HFFc6 (cell line): ENCODE data around the gene PROC. TPM values are rescaled to one million over a fixed set of nuclear protein-coding genes. Genes with fewer than 3 reads are reported as not detected.

Experiments used
- DNase-seq: peaks from one replicate; pipeline ENCODE4 v3.0.0-alpha.2; 2018
- H3K27ac Mint-ChIP-seq: 2 replicates; pipeline ENCODE4 v1.8.0; 2020; ENCODE audit warnings: mild to moderate bottlenecking, mixed read lengths
- H3K27me3 Mint-ChIP-seq: 2 replicates; pipeline ENCODE4 v1.8.0; 2021; ENCODE audit warnings: mild to moderate bottlenecking, moderate library complexity, mixed read lengths; ENCODE audit not compliant: insufficient read depth
- H3K36me3 Mint-ChIP-seq: 2 replicates; pipeline ENCODE4 v1.8.0; 2021; ENCODE audit warnings: low read depth, mixed read lengths
- H3K4me1 Mint-ChIP-seq: 2 replicates; pipeline ENCODE4 v1.8.0; 2020; ENCODE audit warnings: low read depth, mixed read lengths
- H3K4me3 Mint-ChIP-seq: 2 replicates; pipeline ENCODE4 v1.8.0; 2020; ENCODE audit warnings: mild to moderate bottlenecking, moderate library complexity, mixed read lengths
- H3K9me3 Mint-ChIP-seq: 2 replicates; pipeline ENCODE4 v1.8.0; 2020; ENCODE audit warnings: mild to moderate bottlenecking, mixed read lengths
- microRNA-seq: library from miRNA; unstranded; fragments of <30 nt; microRNA quantifications from one replicate; pipeline ENCODE4, GENCODE V29; 2019
- total RNA-seq, 6 experiments: library from RNA; stranded (reverse); fragmentation: NEBNext Ultra II Directional; extraction: Animal tissue kit (Norgen Biotek cat#: 25700); gene quantifications; 2 replicates in 1 of 6; 3 replicates in 5 of 6; pipeline ENCODE4 v1.2.3, GENCODE V29; 2021
- TF ChIP-seq, protein P1 (sequence below): fragments of 200-600 bp; sonication (generic); IDR thresholded peaks from 2 replicates; pipeline ENCODE4 v1.5.0; 2021; ENCODE audit warnings: antibody characterized with exemption, mild to moderate bottlenecking

The PROC gene
- total RNA-seq, 6 experiments from 2014 or later = not detected

DNA sequence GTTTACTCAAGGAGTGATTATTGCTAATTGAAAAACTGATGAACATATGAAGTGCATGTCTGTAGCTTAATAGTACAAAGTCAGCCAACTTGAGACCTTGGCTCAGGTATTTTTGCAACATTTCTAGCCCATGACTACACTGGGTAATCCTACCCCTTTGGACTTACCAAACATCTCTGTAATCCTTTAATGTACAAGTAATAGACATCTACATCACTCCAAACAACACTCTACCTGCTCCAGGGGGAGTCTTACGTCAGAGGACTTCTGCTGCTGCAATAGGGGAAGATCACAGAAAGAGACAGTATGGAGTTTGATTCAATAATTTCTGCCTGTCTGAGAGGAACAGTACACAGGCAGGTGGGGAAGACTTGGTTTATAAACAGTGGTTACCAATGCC lies 54.0 kb downstream of the PROC start:
- H3K4me1 Mint-ChIP-seq = no peaks in the 10 kb centered on the region
- no peaks in the 10 kb centered on the region for H3K27me3 Mint-ChIP-seq
- DNase-seq = no peak
- no peak overlapping the region for H3K4me3 Mint-ChIP-seq
- H3K9me3 Mint-ChIP-seq = peaks cover 13% of the 10 kb centered on the region
- peaks cover 27% of the 10 kb centered on the region for H3K36me3 Mint-ChIP-seq
- no peak overlapping the region for H3K27ac Mint-ChIP-seq
- TF ChIP-seq, protein P1, sequence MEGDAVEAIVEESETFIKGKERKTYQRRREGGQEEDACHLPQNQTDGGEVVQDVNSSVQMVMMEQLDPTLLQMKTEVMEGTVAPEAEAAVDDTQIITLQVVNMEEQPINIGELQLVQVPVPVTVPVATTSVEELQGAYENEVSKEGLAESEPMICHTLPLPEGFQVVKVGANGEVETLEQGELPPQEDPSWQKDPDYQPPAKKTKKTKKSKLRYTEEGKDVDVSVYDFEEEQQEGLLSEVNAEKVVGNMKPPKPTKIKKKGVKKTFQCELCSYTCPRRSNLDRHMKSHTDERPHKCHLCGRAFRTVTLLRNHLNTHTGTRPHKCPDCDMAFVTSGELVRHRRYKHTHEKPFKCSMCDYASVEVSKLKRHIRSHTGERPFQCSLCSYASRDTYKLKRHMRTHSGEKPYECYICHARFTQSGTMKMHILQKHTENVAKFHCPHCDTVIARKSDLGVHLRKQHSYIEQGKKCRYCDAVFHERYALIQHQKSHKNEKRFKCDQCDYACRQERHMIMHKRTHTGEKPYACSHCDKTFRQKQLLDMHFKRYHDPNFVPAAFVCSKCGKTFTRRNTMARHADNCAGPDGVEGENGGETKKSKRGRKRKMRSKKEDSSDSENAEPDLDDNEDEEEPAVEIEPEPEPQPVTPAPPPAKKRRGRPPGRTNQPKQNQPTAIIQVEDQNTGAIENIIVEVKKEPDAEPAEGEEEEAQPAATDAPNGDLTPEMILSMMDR = no peak

DNA sequence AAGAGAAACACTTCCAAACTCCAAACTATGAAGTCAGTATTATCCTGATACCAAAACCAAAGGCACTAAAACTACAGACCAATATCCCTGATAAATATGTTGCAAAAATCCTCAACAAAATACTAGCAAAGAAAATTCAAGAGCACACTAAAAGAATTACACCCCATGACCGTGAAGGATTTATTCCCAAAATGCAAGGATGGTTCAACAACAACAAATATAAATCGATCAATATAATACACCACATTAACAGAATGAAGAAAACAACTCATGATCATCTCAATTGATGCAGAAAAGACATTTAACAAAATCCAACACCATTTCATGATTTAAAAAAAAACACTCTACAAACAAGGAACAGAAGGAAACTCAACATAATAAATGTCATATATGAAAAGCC lies 57.6 kb downstream of the PROC start:
- no peak overlapping the region for H3K27ac Mint-ChIP-seq

More for the DNA sequence above, 57.6 kb downstream of the PROC start:
- H3K9me3 Mint-ChIP-seq = peaks cover 13% of the 10 kb centered on the region
- H3K27me3 Mint-ChIP-seq = no peaks in the 10 kb centered on the region
- peaks cover 21% of the 10 kb centered on the region for H3K36me3 Mint-ChIP-seq
- H3K4me3 Mint-ChIP-seq = no peak overlapping the region
- TF ChIP-seq, protein P1 = no peak
- H3K4me1 Mint-ChIP-seq = peaks cover 3% of the 10 kb centered on the region
- DNase-seq = no peak

Small RNAs within 50 kb of the gene (microRNA-seq; reads per million reads assigned to microRNA genes)
- not detected for gene MIR4783

Other genes starting within 250 kb of the PROC start
- under 1 TPM; 0.09 to 0.17 (median 0.13) TPM for gene CYP27C1, start 198.1 kb upstream of the PROC start, total RNA-seq
- 10 to 100 TPM; 33.0 to 38.5 (median 36.3) TPM for gene ERCC3, start 124.3 kb upstream of the PROC start, total RNA-seq
- gene MAP3K2, start 30.5 kb upstream of the PROC start, total RNA-seq = 10 to 100 TPM; 38.5 to 44.2 (median 40.1) TPM
- gene IWS1, start 108.1 kb downstream of the PROC start, total RNA-seq = 10 to 100 TPM; 34.7 to 44.6 (median 38.3) TPM
- gene MYO7B, start 117.3 kb downstream of the PROC start, total RNA-seq = 1 to 10 TPM in 2 of 6 experiments, under 1 TPM in 4; 0.74 to 1.3 (median 0.98) TPM
- gene GPR17, start 227.7 kb downstream of the PROC start, total RNA-seq = not detected